Gastrocnemius medialis (tissue), 4 donors: ENCODE data around the gene SEMA3A. TPM values are rescaled to one million over a fixed set of nuclear protein-coding genes. Genes with fewer than 3 reads are reported as not detected.

ENCODE experiments used
- ATAC-seq, 2 donors: fragments of 150-250 bp; one replicate each; pipeline ENCODE4 v1.9.1; 2016
- DNase-seq, 2 donors: peaks; one replicate each; pipeline ENCODE4 v3.0.0-alpha.2; 2019
- H3K27ac ChIP-seq, 4 donors: fragments of 200-600 bp; sonication (generic); 1 replicate in 1 of 4; 2 replicates in 3 of 4; pipeline ENCODE4 v1.5.1; 2016 to 2018; ENCODE audit warnings: mild to moderate bottlenecking in 2 of 4, moderate library complexity in 1 of 4
- H3K27me3 ChIP-seq, 3 donors: fragments of 200-600 bp; sonication (generic) in 2 of 3; 1 replicate in 1 of 3; 2 replicates in 2 of 3; pipeline versions ENCODE4 v1.5.1 to v1.6.0; 2016 to 2019; ENCODE audit warnings: mild to moderate bottlenecking in 1 of 3, moderate library complexity in 1 of 3
- H3K36me3 ChIP-seq, 2 donors: fragments of 200-600 bp; sonication (generic) in 1 of 2; one replicate each; pipeline ENCODE4 v1.5.1; 2017 to 2018
- H3K4me1 ChIP-seq, 2 donors: fragments of 200-600 bp; sonication (generic) in 1 of 2; one replicate each; pipeline ENCODE4 v1.5.1; 2016 to 2017; ENCODE audit warnings: mild to moderate bottlenecking in 2 of 2
- H3K4me3 ChIP-seq, 4 donors: fragments of 200-600 bp; sonication (generic) in 3 of 4; 1 replicate in 1 of 4; 2 replicates in 3 of 4; pipeline ENCODE4 v1.5.1; 2016 to 2019; ENCODE audit warnings: mild to moderate bottlenecking in 2 of 4
- H3K9me3 ChIP-seq, 3 donors: fragments of 200-600 bp; sonication (generic) in 2 of 3; 1 replicate in 1 of 3; 2 replicates in 2 of 3; pipeline ENCODE4 v1.5.1; 2016 to 2019
- CTCF ChIP-seq, 5 experiments: fragments of 450-650 bp in 3 of 5; fragments of 200-600 bp in 2 of 5; sonication (generic) in 2 of 5; IDR thresholded peaks in 4 of 5; conservative IDR thresholded peaks in 1 of 5; 1 replicate in 4 of 5; 2 replicates in 1 of 5; pipeline ENCODE4 v1.5.1; 2016 to 2019; ENCODE audit warnings: antibody characterized with exemption in 5 of 5, mild to moderate bottlenecking in 3 of 5, moderate library complexity in 3 of 5
- POLR2A ChIP-seq, 2 donors: fragments of 450-650 bp; IDR thresholded peaks; one replicate each; pipeline ENCODE4 v1.6.1; 2017; ENCODE audit warnings: antibody characterized with exemption in 2 of 2, mild to moderate bottlenecking in 2 of 2, moderate library complexity in 2 of 2
- in situ Hi-C, 4 donors: fragments of 200-750 bp; cut with MboI; loops; one replicate each; pipeline versions ENCODE4 v1.15.0 to v1.8.0; 2017; ENCODE audit warnings: low sequenced_read_pairs in 4 of 4
- intact Hi-C: fragments of 100-400 bp; cut with DNase I; formaldehyde crosslinking; loops from one replicate; pipeline ENCODE4 v1.15.1; 2023; ENCODE audit warnings: low total_unique reads
- total RNA-seq, 4 donors: library from RNA; depleted of rRNA; stranded (reverse); fragments of >200 nt; gene quantifications; one replicate each; pipeline versions ENCODE4 v1.1.0 to v1.2.3, GENCODE V29; 2016

Gene SEMA3A
- total RNA-seq, 4 donors from 2014 or later = 0.07 to 0.29 (median 0.13) TPM

- no peaks in the 10 kb centered on the region for H3K27me3 ChIP-seq
- DNase-seq = no peak
- intact Hi-C loops (no loop called here), in situ Hi-C loops (no loop called here)
- no peak for TF ChIP-seq POLR2A (IDR thresholded peaks at IDR 0.05)
- TF ChIP-seq CTCF (IDR thresholded peaks at IDR 0.05 in 4 of 5, conservative IDR thresholded peaks at IDR 0.05 in 1 of 5) = no peak
- no peaks in the 10 kb centered on the region for H3K4me1 ChIP-seq
- H3K27ac ChIP-seq = no peak overlapping the region
- no peak overlapping the region for H3K4me3 ChIP-seq
- no peaks in the 10 kb centered on the region for H3K36me3 ChIP-seq
- ATAC-seq = no peak
- no peaks in the 10 kb centered on the region for H3K9me3 ChIP-seq
Measured at GRCh38 chr7:84105586-84105985, 89.0 kb downstream of the SEMA3A start.

GRCh38 chr7:84104826-84105225 is 89.8 kb downstream of the SEMA3A start:
- no peak for ATAC-seq
- Histone ChIP-seq H3K9me3 (no peaks in the 10 kb centered on the region), H3K4me3 (no peak overlapping the region), H3K27ac (no peak overlapping the region), H3K4me1 (no peaks in the 10 kb centered on the region), H3K27me3 (no peaks in the 10 kb centered on the region), H3K36me3 (no peaks in the 10 kb centered on the region)
- intact Hi-C loops = no loop called here
- TF ChIP-seq CTCF (IDR thresholded peaks at IDR 0.05 in 4 of 5, conservative IDR thresholded peaks at IDR 0.05 in 1 of 5) (no peak), POLR2A (IDR thresholded peaks at IDR 0.05) (no peak)
- in situ Hi-C loops = no loop called here
- no peak for DNase-seq

- intact Hi-C loops (no loop called here), in situ Hi-C loops (no loop called here)
- no peak overlapping the region for H3K27ac ChIP-seq
- no peaks in the 10 kb centered on the region for H3K4me1 ChIP-seq
- no peaks in the 10 kb centered on the region for H3K9me3 ChIP-seq
- no peaks in the 10 kb centered on the region for H3K27me3 ChIP-seq
- TF ChIP-seq CTCF (IDR thresholded peaks at IDR 0.05 in 4 of 5, conservative IDR thresholded peaks at IDR 0.05 in 1 of 5) (no peak), POLR2A (IDR thresholded peaks at IDR 0.05) (no peak)
- no peak for ATAC-seq
- no peak overlapping the region for H3K4me3 ChIP-seq
- DNase-seq = no peak
- H3K36me3 ChIP-seq = no peaks in the 10 kb centered on the region
Measured at GRCh38 chr7:84102213-84102612, 92.4 kb downstream of the SEMA3A start.

- H3K27me3 ChIP-seq = no peaks in the 10 kb centered on the region
- ATAC-seq (no peak), DNase-seq (no peak)
- no peaks in the 10 kb centered on the region for H3K4me1 ChIP-seq
- H3K4me3 ChIP-seq = no peak overlapping the region
- no peaks in the 10 kb centered on the region for H3K36me3 ChIP-seq
- in situ Hi-C loops (no loop called here), intact Hi-C loops (no loop called here)
- H3K27ac ChIP-seq = no peak overlapping the region
- H3K9me3 ChIP-seq = no peaks in the 10 kb centered on the region
- TF ChIP-seq CTCF (IDR thresholded peaks at IDR 0.05 in 4 of 5, conservative IDR thresholded peaks at IDR 0.05 in 1 of 5) (no peak), POLR2A (IDR thresholded peaks at IDR 0.05) (no peak)
Measured at GRCh38 chr7:84100866-84101265, 93.7 kb downstream of the SEMA3A start.

- no peak for ATAC-seq
- Histone ChIP-seq H3K36me3 (no peaks in the 10 kb centered on the region), H3K27ac (no peak overlapping the region), H3K27me3 (no peaks in the 10 kb centered on the region), H3K9me3 (no peaks in the 10 kb centered on the region), H3K4me3 (no peak overlapping the region), H3K4me1 (no peaks in the 10 kb centered on the region)
- TF ChIP-seq POLR2A (IDR thresholded peaks at IDR 0.05) = no peak
- TF ChIP-seq CTCF (IDR thresholded peaks at IDR 0.05 in 4 of 5, conservative IDR thresholded peaks at IDR 0.05 in 1 of 5) = no peak
- in situ Hi-C loops = no loop called here
- no peak for DNase-seq
- intact Hi-C loops = no loop called here
Measured at GRCh38 chr7:84095971-84096370, 98.6 kb downstream of the SEMA3A start.
